ENCODE data around the gene CDHR5. TPM values are rescaled to one million over a fixed set of nuclear protein-coding genes. Genes with fewer than 3 reads are reported as not detected.

The CDHR5 gene
- total and polyA plus RNA-seq, 8 donors = 0.46 to 0.77 (median 0.69) TPM; not detected in 2

GRCh38 chr11:639332-639955, 14.7 kb upstream of the CDHR5 start:
- no peak overlapping the region for H3K4me3 ChIP-seq
- ATAC-seq = no peak
- no peak overlapping the region for H3K27ac ChIP-seq
- H3K9me3 ChIP-seq = no peaks in the 10 kb centered on the region
- peaks cover 3 to 32% of the 10 kb centered on the region in 2 donors for H3K4me1 ChIP-seq
- intact Hi-C loops (cut with DNase I) = no loop called here
- DNase-seq = peak in 1 of 4 donors; percentile 46
- TF ChIP-seq CTCF (IDR thresholded peaks at IDR 0.05) = no peak
- H3K36me3 ChIP-seq = peaks cover 0 to 24% of the 10 kb centered on the region in 2 donors
- peaks cover 39 to 57% of the 10 kb centered on the region in 2 donors for H3K27me3 ChIP-seq

DNA sequence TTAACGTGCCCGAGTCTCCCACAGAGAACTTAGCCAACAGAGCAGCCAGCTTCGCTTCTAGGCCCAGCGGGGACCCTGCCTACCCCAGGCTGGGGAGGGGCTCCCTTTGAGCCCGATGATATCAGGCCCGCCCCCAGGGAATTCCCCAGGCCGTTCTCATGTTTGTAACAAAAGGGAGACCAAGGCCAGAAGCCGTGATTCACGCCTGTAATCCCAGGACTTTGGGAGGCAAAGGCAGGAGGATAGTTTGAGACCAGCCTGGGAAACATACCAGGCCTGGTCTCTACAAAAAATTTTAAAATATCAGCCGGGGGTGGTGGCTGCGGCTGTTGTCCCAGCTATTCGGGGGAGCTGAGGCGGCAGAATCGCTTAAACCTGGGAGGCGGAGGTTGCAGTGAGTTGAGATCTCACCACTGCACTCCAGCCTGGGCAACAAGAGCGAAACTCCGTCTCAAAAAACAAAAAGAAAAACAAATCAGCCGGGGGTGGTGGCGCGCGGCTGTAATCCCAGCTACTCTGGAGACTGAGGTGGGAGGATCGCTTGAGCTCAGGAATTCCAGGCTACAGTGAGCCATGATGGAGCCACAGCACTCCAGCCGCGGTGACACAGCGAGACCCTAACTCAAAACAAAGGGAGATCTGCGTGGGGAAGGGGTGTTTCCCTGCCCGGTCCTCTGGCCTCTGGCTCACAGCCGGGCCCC, 14.0 kb upstream of the CDHR5 start:
- no peak for TF ChIP-seq CTCF (IDR thresholded peaks at IDR 0.05)
- H3K27me3 ChIP-seq = peaks cover 39 to 57% of the 10 kb centered on the region in 2 donors

GRCh38 chr11:637593-638521, 13.1 kb upstream of the CDHR5 start:
- no peak for TF ChIP-seq CTCF (IDR thresholded peaks at IDR 0.05)
- DNase-seq = no peak
- no peaks in the 10 kb centered on the region for H3K9me3 ChIP-seq
- no peak overlapping the region for H3K27ac ChIP-seq
- peaks cover 0 to 8% of the 10 kb centered on the region in 2 donors for H3K36me3 ChIP-seq
- peaks cover 39 to 57% of the 10 kb centered on the region in 2 donors for H3K27me3 ChIP-seq
- no peak overlapping the region for H3K4me3 ChIP-seq
- intact Hi-C loops (cut with DNase I) = no loop called here
- H3K4me1 ChIP-seq = peaks cover 3 to 32% of the 10 kb centered on the region in 2 donors
- ATAC-seq = no peak

More for the DNA sequence above, 14.0 kb upstream of the CDHR5 start:
- no peak for ATAC-seq
- intact Hi-C loops (cut with DNase I) = no loop called here
- no peaks in the 10 kb centered on the region for H3K9me3 ChIP-seq
- H3K4me3 ChIP-seq = no peak overlapping the region
- DNase-seq = no peak
- H3K27ac ChIP-seq = no peak overlapping the region
- H3K4me1 ChIP-seq = peaks cover 3 to 32% of the 10 kb centered on the region in 2 donors
- H3K36me3 ChIP-seq = peaks cover 0 to 17% of the 10 kb centered on the region in 2 donors

- H3K4me3 ChIP-seq = no peak overlapping the region
- no peak overlapping the region for H3K27ac ChIP-seq
- TF ChIP-seq CTCF (IDR thresholded peaks at IDR 0.05) = no peak
- peaks cover 39 to 57% of the 10 kb centered on the region in 2 donors for H3K27me3 ChIP-seq
- H3K9me3 ChIP-seq = no peaks in the 10 kb centered on the region
- DNase-seq = peak in 1 of 4 donors; percentile 77
- ATAC-seq = no peak
- intact Hi-C loops (cut with DNase I) = no loop called here
- H3K4me1 ChIP-seq = peaks cover 3 to 32% of the 10 kb centered on the region in 2 donors
- H3K36me3 ChIP-seq = peaks cover 0 to 6% of the 10 kb centered on the region in 2 donors
These were observed 12.5 kb upstream of the CDHR5 start for GRCh38 chr11:637333-637592.
